Gastrocnemius medialis (tissue), 4 donors: ENCODE results near the gene CD300C.

Experiments
- CTCF ChIP-seq, 5 experiments: fragments of 450-650 bp in 3 of 5; fragments of 200-600 bp in 2 of 5; sonication (generic) in 2 of 5; IDR thresholded peaks in 4 of 5; conservative IDR thresholded peaks in 1 of 5; 1 replicate in 4 of 5; 2 replicates in 1 of 5; pipeline ENCODE4 v1.5.1; 2016 to 2019; ENCODE audit warnings: antibody characterized with exemption in 5 of 5, mild to moderate bottlenecking in 3 of 5, moderate library complexity in 3 of 5
- POLR2A ChIP-seq, 2 donors: fragments of 450-650 bp; IDR thresholded peaks; one replicate each; pipeline ENCODE4 v1.6.1; 2017; ENCODE audit warnings: antibody characterized with exemption in 2 of 2, mild to moderate bottlenecking in 2 of 2, moderate library complexity in 2 of 2

DNA sequence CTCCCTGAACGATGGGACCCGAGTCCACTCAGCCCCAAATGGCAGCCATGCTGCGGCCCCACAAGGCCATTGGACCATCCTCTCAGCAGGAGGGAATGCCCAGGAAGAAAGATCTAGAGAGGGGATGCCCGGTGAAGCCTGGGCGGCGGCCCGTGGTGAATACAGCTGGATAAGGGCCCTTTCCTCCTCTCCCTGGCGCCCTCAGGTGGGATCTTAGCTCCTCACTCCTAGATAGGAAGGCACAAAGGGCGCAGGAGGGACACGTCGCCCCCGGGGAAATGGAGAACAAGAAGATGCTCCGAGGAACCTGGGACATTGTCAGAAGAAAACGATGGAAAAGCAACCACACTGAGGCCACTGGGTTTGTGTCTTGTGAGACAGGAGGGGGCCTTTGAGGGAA is 2.5 kb downstream of the CD300C start:
- TF ChIP-seq CTCF (IDR thresholded peaks at IDR 0.05 in 4 of 5, conservative IDR thresholded peaks at IDR 0.05 in 1 of 5) (no peak), POLR2A (IDR thresholded peaks at IDR 0.05) (no peak)
